GM19351 (cell line): ENCODE results near the gene MIB2.
A peak's percentile ranks its signal among the peaks of the same experiment; 100 is the strongest.
"Not testable (repeated sequence)": the region's sequence is repeated elsewhere in the genome, so short reads cannot be mapped to it uniquely, and the experiment has no call there.

Experiments used
- ATAC-seq: cut with Tn5 transposase; IDR thresholded peaks from one replicate; pipeline ENCODE4 v1.9.1; 2021; ENCODE audit warnings: mild to moderate bottlenecking, moderate library complexity; ENCODE audit not compliant: unreplicated experiment

MIB2 gene

DNA sequence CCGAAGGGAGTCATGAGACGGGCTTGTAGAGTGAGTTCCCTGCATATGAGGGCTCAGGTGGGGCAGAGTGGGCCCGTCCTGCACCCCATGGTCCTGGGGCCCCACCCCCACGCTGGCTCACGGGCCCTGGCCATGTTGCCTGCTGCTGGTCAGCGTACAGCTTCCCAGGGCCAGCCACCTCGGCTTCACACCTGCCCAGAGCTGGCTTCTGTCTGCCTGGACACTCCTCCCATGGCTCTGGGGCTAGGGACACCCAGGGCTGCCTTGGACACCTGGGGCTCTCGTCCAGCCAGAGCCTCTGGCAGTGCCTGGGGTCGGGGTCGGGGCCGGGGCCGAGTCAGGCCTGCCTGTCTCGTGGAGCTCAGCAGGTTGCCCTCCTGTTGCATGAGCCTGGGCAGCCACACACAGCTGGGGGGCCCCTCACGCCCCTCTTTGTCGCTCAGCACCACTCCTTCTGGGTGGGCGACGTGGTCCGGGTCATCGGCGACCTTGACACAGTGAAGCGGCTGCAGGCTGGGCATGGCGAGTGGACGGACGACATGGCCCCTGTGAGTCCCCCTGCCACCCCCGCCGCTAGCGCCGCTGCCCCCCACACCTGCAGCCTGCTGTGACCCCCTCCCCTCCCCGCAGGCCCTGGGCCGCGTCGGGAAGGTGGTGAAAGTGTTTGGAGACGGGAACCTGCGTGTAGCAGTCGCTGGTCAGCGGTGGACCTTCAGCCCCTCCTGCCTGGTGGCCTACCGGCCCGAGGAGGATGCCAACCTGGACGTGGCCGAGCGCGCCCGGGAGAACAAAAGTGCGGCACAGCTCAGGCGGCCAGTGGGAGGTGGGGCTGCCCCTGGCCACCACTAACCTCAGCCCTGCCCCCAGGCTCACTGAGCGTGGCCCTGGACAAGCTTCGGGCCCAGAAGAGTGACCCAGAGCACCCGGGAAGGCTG lies 11.2 kb downstream of the MIB2 start:
- no peak for ATAC-seq

DNA sequence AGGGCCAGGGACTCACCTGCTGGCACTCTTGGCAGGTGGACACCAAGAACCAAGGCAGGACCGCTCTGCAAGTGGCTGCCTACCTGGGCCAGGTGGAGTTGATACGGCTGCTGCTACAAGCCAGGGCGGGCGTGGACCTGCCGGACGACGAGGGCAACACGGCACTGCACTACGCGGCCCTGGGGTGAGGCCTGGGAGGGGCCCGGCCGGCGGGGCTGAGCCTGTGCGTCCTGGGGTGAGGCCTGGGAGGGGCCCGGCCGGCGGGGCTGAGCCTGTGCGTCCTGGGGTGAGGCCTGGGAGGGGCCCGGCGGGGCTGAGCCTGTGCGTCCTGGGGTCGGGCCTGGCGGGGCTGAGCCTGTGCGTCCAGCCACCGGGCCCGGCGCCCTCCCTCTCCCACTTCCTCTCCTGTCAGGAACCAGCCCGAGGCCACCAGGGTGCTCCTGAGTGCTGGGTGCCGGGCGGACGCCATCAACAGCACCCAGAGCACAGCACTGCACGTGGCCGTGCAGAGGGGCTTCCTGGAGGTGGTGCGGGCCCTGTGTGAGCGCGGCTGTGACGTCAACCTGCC lies 12.0 kb downstream of the MIB2 start:
- no peak for ATAC-seq

DNA sequence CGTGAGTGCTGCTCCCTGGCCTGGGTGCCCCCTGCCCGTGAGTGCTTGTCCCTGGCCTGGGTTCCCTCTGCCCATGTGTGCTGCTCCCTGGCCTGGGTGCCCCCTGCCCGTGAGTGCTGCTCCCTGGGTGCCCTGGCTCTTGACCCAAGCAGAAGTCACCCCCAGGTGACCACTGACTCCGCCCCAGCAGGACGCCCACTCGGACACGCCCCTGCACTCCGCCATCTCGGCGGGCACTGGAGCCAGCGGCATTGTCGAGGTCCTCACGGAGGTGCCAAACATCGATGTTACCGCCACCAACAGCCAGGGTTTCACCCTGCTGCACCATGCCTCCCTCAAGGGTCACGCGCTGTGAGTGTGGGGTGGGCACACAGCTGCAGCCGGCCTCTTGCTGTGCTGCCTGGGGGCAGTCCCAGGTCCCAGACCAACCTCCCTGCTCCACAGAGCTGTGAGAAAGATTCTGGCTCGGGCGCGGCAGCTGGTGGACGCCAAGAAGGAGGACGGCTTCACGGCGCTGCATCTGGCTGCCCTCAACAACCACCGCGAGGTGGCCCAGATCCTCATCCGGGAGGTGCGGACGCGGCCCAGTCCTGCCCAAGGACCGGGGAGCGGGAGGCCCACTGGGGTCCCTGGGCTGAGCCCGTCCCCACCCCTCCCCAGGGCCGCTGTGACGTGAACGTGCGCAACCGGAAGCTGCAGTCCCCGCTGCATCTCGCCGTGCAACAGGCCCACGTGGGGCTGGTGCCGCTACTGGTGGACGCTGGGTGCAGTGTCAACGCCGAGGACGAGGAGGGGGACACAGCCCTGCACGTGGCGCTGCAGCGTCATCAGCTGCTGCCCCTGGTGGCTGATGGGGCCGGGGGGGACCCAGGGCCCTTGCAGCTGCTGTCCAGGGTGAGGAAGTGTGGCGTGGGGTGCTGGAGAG lies 12.8 kb downstream of the MIB2 start:
- no peak for ATAC-seq

DNA sequence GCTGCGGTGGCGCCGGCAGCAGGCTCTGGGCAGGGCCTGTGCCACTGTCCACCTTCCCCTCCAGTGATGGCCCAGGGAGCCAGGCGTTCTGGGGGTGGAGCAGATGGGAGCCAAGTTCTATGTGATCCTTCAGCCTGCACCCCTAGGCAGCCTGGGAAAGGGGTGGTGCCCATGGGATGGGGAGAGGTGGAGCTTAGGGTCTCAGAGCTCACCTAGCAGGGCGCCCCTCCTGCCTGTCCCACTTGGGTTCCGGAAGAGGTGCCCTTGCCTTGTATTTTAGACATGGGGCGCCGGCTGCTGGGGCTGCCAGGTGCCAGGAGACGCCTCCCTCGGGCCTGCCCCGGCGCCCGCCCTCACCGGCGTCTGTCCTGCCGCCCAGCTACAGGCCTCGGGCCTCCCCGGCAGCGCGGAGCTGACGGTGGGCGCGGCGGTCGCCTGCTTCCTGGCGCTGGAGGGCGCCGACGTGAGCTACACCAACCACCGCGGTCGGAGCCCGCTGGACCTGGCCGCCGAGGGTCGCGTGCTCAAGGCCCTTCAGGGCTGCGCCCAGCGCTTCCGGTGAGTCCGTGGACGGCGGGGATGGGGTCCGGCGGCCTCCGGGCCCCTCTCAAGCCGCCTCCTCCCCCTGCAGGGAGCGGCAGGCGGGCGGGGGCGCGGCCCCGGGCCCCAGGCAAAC lies 13.6 kb downstream of the MIB2 start:
- ATAC-seq = no peak

- ATAC-seq = no peak
Observed at GRCh38 chr1:1629430-1630190, 14.3 kb downstream of the MIB2 start.

DNA sequence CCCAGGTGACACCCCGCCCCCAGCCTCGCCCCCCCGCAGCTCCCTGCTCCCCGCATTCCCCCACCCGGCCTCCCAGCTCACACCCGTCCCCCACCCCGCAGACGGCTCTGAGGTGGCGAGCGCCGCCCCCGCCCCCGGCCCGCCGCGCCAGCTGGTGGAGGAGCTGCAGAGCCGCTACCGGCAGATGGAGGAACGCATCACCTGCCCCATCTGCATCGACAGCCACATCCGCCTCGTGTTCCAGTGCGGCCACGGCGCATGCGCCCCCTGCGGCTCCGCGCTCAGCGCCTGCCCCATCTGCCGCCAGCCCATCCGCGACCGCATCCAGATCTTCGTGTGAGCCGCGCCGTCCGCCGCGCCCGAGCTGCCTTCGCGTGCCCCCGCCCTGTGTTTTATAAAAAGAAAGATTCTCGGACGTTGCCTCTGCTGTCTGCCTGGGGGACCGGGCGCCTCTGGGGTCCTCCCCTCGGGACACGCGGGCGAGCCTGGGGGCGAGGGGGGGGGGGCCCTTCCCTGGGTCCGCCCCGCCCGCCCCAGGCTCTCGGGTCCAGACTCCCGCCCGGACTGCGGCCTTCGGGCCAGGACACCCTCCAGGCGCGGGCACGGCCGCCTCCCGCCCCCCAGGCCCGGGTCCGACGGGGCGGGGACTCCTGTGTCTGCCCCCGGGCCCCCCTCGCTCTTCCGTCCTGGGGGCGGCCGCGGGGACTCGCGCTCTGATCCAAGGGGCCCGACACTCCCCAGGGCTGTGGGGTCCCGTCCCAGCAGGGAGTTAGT lies 15.1 kb downstream of the MIB2 start:
- peak; percentile 78 for ATAC-seq

GRCh38 chr1:1630965-1631781 lies 15.9 kb downstream of the MIB2 start:
- ATAC-seq = no peak

- no peak for ATAC-seq
Observed at GRCh38 chr1:1631782-1632420, 16.6 kb downstream of the MIB2 start, which contains the start of gene MMP23B. TSS of gene MMP23B (plus strand) at chr1:1632173. CDS start at chr1:1632219, 46 bp downstream.

DNA sequence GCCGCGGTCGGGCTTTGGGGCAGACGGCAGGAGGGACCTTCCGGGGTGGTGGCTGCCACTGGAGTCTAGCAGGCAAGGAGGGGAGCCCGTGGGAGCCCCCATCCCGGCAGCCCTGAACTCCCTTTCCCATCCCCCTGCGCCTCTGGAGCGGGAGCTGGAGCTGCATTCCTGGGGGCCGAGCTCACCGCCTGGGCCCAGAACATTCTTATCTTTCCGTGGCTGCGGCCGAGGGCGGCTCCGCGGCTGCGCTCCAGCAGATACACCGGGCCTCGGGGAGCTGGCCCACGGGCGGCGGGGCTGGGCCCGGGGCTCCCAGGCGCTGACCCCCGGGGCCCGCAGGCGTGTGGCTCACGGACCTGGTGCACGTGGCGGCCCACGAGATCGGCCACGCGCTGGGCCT lies 18.1 kb downstream of the MIB2 start:
- not testable (repeated sequence) for ATAC-seq

DNA sequence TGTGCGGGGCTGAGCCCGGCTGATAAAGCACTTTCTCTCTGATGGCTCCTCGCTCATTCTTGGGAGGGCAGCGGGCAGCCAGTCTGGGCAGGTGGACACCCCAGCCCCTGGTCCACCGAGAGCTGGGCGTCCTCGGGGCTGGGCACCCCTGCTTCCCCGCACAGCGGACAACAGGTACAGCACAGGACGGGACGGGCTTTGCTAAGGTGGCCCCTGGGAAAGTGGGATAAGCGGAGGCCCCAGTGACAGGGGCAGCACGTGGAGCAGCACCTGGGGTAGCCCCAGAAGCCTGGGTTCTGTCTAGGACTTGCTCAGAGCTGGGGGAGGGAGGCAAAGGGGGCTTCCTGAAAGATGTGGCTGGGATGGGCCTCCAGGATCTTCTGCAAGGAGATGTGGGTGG lies 19.3 kb downstream of the MIB2 start:
- ATAC-seq = not testable (repeated sequence)

GRCh38 chr1:1636621-1637478 lies 21.6 kb downstream of the MIB2 start:
- not testable (repeated sequence) for ATAC-seq

- ATAC-seq = not testable (repeated sequence)
Observed at GRCh38 chr1:1637479-1637875, 22.2 kb downstream of the MIB2 start.

- not testable (repeated sequence) for ATAC-seq
Observed at GRCh38 chr1:1638528-1638927, 23.2 kb downstream of the MIB2 start.

DNA sequence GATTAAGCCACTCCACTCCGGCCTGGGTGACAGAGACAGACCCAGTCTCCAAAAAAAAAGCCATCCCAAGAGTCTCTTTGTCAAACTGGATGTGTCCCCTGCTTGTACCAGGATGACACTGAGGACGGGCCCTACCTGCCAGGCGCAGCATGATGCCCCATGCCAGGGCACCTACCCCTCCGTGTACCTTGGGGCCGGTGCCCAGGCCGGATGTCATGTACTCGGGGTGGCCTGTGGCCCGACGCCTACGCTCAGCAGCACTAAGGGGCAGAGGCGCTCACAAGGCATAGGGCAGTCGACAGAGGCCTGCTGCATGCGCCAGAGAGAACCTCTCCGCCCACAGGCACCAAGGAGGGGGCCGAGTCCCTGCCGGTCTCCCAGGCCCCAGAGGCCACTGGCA lies 24.1 kb downstream of the MIB2 start:
- not testable (repeated sequence) for ATAC-seq

- ATAC-seq = not testable (repeated sequence)
Observed at GRCh38 chr1:1640081-1640480, 24.8 kb downstream of the MIB2 start.

- ATAC-seq = not testable (repeated sequence)
Observed at GRCh38 chr1:1640711-1641461, 25.6 kb downstream of the MIB2 start.
